T-helper 17 cell (primary cell): ENCODE data around the gene MRC1. TPM values are rescaled to one million over a fixed set of nuclear protein-coding genes. Genes with fewer than 3 reads are reported as not detected.
A peak's percentile ranks its signal among the peaks of the same experiment; 100 is the strongest.

Source experiments
- ATAC-seq: fragments of 150-1000 bp; cut with Tn5 transposase; 2 replicates; pipeline ENCODE4 v1.10.0; 2021; ENCODE audit warnings: mild to moderate bottlenecking, moderate library complexity
- DNase-seq, 3 donors: peaks; one replicate each; pipeline versions ENCODE4 v3.0.0 to v3.0.0-alpha.2; 2020 to 2021
- H3K9me3 ChIP-seq: one replicate; pipeline ENCODE4 v1.7.0; 2013; ENCODE audit warnings: low read length, mild to moderate bottlenecking; ENCODE audit not compliant: control insufficient read depth, poor library complexity, severe bottlenecking
- H3K27ac Mint-ChIP-seq: one replicate; pipeline ENCODE4 v1.8.0; 2022; ENCODE audit warnings: mild to moderate bottlenecking, moderate library complexity, mixed read lengths
- H3K27me3 Mint-ChIP-seq: one replicate; pipeline ENCODE4 v1.8.0; 2022; ENCODE audit warnings: mixed read lengths
- H3K36me3 Mint-ChIP-seq: one replicate; pipeline ENCODE4 v1.8.0; 2022; ENCODE audit warnings: low read depth, mixed read lengths
- H3K4me1 Mint-ChIP-seq: one replicate; pipeline ENCODE4 v1.8.0; 2022; ENCODE audit warnings: mild to moderate bottlenecking, mixed read lengths
- H3K4me3 Mint-ChIP-seq: one replicate; pipeline ENCODE4 v1.8.0; 2022; ENCODE audit warnings: mild to moderate bottlenecking, moderate library complexity, mixed read lengths
- total RNA-seq, 4 donors: library from RNA in 2 of 4; stranded (reverse) in 2 of 4; gene quantifications; one replicate each; pipeline ENCODE4 v1.2.3 and lab custom pipeline; 2022 to 2026

The MRC1 gene
- total RNA-seq (under 1 TPM; 0.07 to 0.39 TPM), total RNA-seq (lab: John Stamatoyannopoulos, UW) (0.30 to 1.9 reads per million in 2 donors)

GRCh38 chr10:17808971-17809841 lies at the start of gene MRC1:
TSS of gene MRC1 (plus strand) at chr10:17809348. CDS start at chr10:17809466, 118 bp downstream.
- H3K4me3 Mint-ChIP-seq = peak within 1 kb of the TSS; percentile 53
- ATAC-seq (peak; percentile 28), DNase-seq (no peak)
- H3K36me3 Mint-ChIP-seq = no peaks in the 10 kb centered on the region
- peaks cover 14% of the 10 kb centered on the region for H3K4me1 Mint-ChIP-seq
- peaks cover 46% of the 10 kb centered on the region for H3K27me3 Mint-ChIP-seq
- peak within 1 kb of the TSS; percentile 53 for H3K27ac Mint-ChIP-seq
- no peaks in the 10 kb centered on the region for H3K9me3 ChIP-seq

DNA sequence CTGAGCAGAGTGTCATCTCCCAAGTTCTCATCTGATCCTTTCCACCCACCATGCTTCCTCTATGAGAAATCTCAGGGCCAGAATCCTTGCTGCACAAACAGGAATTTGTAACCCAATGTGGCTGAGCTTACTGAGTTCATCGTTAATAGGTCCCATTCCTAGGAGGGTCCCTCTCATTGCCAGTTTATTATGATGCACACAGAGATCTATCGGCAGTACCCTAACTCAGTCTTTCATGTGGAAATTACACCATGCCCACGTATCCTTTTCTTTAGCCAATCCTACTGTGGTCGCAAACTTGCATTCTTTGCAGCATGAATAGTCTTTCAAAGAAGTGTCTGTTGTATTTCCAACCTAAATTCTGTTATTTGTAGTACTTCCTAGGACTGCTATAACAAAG lies 45.0 kb upstream of the MRC1 start:
- H3K27ac Mint-ChIP-seq = no peak overlapping the region
- peaks cover 2% of the 10 kb centered on the region for H3K36me3 Mint-ChIP-seq
- H3K4me1 Mint-ChIP-seq = no peaks in the 10 kb centered on the region

DNA sequence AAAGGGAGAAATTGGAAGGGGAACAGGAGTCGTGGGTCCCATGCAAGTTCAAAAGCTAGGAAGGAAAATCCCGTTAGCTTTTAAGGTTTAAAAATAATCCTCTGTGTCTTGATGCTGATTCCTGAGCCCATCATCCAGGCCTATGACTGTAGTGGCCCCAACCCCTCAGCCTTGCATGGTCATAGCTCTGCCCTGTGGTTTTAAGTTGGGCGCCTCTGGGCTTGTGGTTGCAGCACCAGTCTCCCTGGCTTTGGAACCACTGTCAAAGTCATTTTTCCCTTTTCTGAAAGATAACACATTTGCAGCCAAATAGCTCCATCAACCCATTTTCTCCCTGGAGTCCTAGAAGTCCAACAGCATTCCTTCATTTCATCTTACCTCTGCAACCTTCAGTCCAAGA lies 43.5 kb upstream of the MRC1 start:
- DNase-seq (no peak), ATAC-seq (no peak)
- no peaks in the 10 kb centered on the region for H3K4me1 Mint-ChIP-seq
- peaks cover 5% of the 10 kb centered on the region for H3K27me3 Mint-ChIP-seq
- H3K36me3 Mint-ChIP-seq = peaks cover 2% of the 10 kb centered on the region
- H3K9me3 ChIP-seq = no peaks in the 10 kb centered on the region
- H3K4me3 Mint-ChIP-seq = no peak overlapping the region
- H3K27ac Mint-ChIP-seq = no peak overlapping the region

More for the DNA sequence above, 45.0 kb upstream of the MRC1 start:
- no peaks in the 10 kb centered on the region for H3K9me3 ChIP-seq
- DNase-seq = no peak
- Mint-ChIP-seq H3K4me3 (no peak overlapping the region), H3K27me3 (peaks cover 5% of the 10 kb centered on the region)
- ATAC-seq = no peak

GRCh38 chr10:17766731-17767130 lies 42.4 kb upstream of the MRC1 start:
- H3K4me3 Mint-ChIP-seq = no peak overlapping the region
- no peaks in the 10 kb centered on the region for H3K9me3 ChIP-seq
- peaks cover 11% of the 10 kb centered on the region for H3K27me3 Mint-ChIP-seq
- DNase-seq = no peak
- peaks cover 2% of the 10 kb centered on the region for H3K36me3 Mint-ChIP-seq
- H3K27ac Mint-ChIP-seq = no peak overlapping the region
- ATAC-seq = no peak
- H3K4me1 Mint-ChIP-seq = no peaks in the 10 kb centered on the region

- no peaks in the 10 kb centered on the region for H3K9me3 ChIP-seq
- no peak overlapping the region for H3K4me3 Mint-ChIP-seq
- H3K36me3 Mint-ChIP-seq = peaks cover 2% of the 10 kb centered on the region
- H3K4me1 Mint-ChIP-seq = no peaks in the 10 kb centered on the region
- peaks cover 13% of the 10 kb centered on the region for H3K27me3 Mint-ChIP-seq
- no peak overlapping the region for H3K27ac Mint-ChIP-seq
- ATAC-seq (no peak), DNase-seq (no peak)
Measured at GRCh38 chr10:17768496-17768895, 40.7 kb upstream of the MRC1 start.

DNA sequence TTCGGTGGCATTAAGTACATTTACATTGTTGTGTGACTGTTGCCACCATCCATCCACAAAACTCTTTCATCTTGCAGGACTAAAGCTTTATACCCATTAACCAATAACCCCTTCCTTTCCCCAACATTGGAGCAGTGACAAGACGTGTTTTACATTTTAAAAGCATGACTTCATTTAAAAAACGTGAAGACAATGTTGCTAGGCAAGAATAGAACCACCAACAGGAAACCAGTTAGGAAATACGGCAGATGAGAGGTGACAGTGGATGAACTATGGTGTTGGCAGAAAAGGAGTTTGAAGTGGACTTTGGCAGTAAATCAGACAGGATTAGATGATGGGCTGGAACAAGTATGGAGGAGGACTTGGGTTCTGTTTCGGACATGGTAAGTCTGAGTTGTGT lies 40.2 kb upstream of the MRC1 start:
- peaks cover 13% of the 10 kb centered on the region for H3K27me3 Mint-ChIP-seq
- DNase-seq (no peak), ATAC-seq (no peak)
- H3K27ac Mint-ChIP-seq = no peak overlapping the region
- H3K9me3 ChIP-seq = no peaks in the 10 kb centered on the region
- no peak overlapping the region for H3K4me3 Mint-ChIP-seq
- no peaks in the 10 kb centered on the region for H3K4me1 Mint-ChIP-seq
- peaks cover 2% of the 10 kb centered on the region for H3K36me3 Mint-ChIP-seq

DNA sequence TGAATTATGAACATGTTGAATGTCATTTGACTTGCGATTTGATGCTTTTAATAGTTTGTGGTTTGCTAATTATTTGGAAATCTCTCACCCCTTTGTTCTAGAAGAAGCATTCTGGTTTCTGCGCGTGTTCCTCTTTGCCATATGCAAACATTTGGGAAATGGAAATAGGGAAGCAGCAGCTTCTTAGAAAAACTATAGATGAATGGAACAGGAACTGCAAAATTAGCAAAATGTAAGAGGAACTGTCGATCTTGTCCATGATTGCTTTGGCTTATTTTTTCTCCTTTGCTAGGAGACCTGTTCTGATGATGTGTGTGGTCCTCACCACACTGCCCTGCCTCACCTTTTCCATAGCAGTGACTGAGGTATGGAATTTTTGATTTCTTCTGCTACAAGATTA lies 38.1 kb upstream of the MRC1 start:
- Mint-ChIP-seq H3K36me3 (peaks cover 2% of the 10 kb centered on the region), H3K27ac (no peak overlapping the region), H3K27me3 (peaks cover 24% of the 10 kb centered on the region), H3K4me3 (no peak overlapping the region), H3K4me1 (no peaks in the 10 kb centered on the region)
- no peaks in the 10 kb centered on the region for H3K9me3 ChIP-seq
- DNase-seq (no peak), ATAC-seq (no peak)

DNA sequence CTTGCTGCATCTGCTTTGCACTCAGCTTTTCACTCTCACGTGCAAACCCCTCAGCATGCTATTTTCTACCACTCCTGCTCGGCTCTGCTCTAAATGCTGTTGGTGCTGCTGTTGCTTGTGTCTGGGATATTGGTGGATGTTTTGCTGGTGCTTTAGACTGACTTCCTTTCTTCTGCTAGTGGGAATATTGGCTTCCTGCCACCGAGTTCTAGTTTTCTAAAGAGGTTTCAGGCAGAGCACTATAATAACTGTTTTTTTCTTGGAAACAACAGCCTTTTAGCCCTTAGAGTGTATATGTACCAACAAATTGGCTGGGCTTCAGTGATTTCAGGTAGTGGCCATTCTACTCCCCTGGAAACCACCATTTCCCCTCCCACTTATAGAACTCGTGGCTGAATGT lies 29.4 kb upstream of the MRC1 start:
- Mint-ChIP-seq H3K36me3 (peaks cover 4% of the 10 kb centered on the region), H3K4me3 (no peak overlapping the region), H3K27me3 (peaks cover 13% of the 10 kb centered on the region), H3K4me1 (no peaks in the 10 kb centered on the region), H3K27ac (no peak overlapping the region)
- no peaks in the 10 kb centered on the region for H3K9me3 ChIP-seq
- no peak for ATAC-seq
- no peak for DNase-seq

- H3K36me3 Mint-ChIP-seq = peaks cover 4% of the 10 kb centered on the region
- no peak overlapping the region for H3K27ac Mint-ChIP-seq
- H3K4me1 Mint-ChIP-seq = no peaks in the 10 kb centered on the region
- H3K27me3 Mint-ChIP-seq = peaks cover 7% of the 10 kb centered on the region
- DNase-seq (no peak), ATAC-seq (no peak)
- no peak overlapping the region for H3K4me3 Mint-ChIP-seq
- H3K9me3 ChIP-seq = no peaks in the 10 kb centered on the region
Measured at GRCh38 chr10:17780727-17781126, 28.4 kb upstream of the MRC1 start.

- no peaks in the 10 kb centered on the region for H3K4me1 Mint-ChIP-seq
- H3K27me3 Mint-ChIP-seq = peaks cover 8% of the 10 kb centered on the region
- H3K27ac Mint-ChIP-seq = no peak overlapping the region
- H3K9me3 ChIP-seq = no peaks in the 10 kb centered on the region
- no peak for ATAC-seq
- DNase-seq = no peak
- peaks cover 4% of the 10 kb centered on the region for H3K36me3 Mint-ChIP-seq
- H3K4me3 Mint-ChIP-seq = no peak overlapping the region
Measured at GRCh38 chr10:17781856-17782255, 27.3 kb upstream of the MRC1 start.

DNA sequence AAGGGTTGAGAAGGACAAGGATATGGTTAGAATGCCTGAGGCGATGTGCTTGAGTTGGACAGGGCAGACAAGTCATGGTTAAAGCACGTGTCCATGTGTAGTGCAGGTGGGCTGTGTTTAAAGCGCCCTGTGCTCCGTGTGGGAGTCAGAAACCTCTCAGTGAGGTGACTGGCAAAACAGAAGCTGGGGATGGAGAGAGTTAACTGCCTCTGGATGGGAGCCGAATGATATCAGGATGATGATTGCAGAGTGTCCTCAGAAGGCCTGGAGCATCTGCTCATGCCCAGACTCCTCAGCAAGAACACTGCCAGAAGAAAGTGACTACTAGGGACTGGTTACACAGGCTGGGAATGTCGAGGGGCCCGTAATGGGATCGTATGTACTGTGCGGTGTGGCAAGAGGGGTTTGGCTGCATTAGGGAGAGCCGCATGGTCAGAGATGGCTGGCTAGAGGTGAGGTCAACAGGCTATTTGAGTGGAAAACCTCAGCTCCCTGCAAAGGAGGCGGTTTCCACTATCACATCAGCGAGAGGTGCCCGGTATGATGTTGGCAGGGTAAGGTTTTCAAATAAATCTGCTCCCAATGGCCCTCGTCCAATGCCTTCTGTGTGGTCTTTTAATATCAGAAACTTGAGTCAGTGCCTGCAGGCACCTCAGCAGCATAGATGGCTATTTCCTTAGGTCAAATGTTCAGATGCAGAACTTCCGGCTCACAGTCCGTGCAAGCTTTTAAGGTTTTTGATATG lies 26.1 kb upstream of the MRC1 start:
- no peak for DNase-seq
- no peaks in the 10 kb centered on the region for H3K4me1 Mint-ChIP-seq
- H3K9me3 ChIP-seq = no peaks in the 10 kb centered on the region
- peaks cover 14% of the 10 kb centered on the region for H3K27me3 Mint-ChIP-seq
- no peak overlapping the region for H3K4me3 Mint-ChIP-seq
- ATAC-seq = no peak
- H3K36me3 Mint-ChIP-seq = peaks cover 4% of the 10 kb centered on the region
- peak overlapping the region; percentile 12 for H3K27ac Mint-ChIP-seq

DNA sequence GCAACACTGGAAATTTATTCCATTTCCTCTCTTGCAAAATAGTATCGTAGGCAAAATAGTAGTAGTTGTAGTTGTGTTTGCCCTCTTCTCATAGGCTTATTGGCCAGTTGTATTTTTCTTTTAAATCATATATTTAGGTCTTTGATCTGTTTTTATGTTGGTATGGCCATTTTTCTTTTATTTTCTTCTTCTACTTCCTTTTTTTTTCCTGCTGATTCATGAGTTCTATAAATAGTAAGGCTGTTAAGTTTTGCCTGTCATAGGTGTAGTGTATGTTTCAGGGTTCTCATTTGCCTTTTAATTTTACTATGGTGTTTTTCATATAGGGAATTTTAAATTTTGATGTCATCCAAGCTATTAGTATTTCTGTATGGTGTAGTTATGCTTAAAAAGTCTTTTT lies 25.4 kb upstream of the MRC1 start:
- H3K27me3 Mint-ChIP-seq = peaks cover 10% of the 10 kb centered on the region
- no peak overlapping the region for H3K4me3 Mint-ChIP-seq
- H3K27ac Mint-ChIP-seq = peak overlapping the region; percentile 12
- H3K4me1 Mint-ChIP-seq = no peaks in the 10 kb centered on the region
- DNase-seq = no peak
- no peaks in the 10 kb centered on the region for H3K9me3 ChIP-seq
- ATAC-seq = no peak
- H3K36me3 Mint-ChIP-seq = peaks cover 4% of the 10 kb centered on the region

GRCh38 chr10:17784688-17785087 lies 24.5 kb upstream of the MRC1 start:
- no peak overlapping the region for H3K27ac Mint-ChIP-seq
- H3K9me3 ChIP-seq = no peaks in the 10 kb centered on the region
- ATAC-seq = no peak
- H3K4me3 Mint-ChIP-seq = no peak overlapping the region
- H3K36me3 Mint-ChIP-seq = peaks cover 3% of the 10 kb centered on the region
- no peaks in the 10 kb centered on the region for H3K4me1 Mint-ChIP-seq
- H3K27me3 Mint-ChIP-seq = peaks cover 11% of the 10 kb centered on the region
- no peak for DNase-seq
